BE2C (cell line): ENCODE data around the gene ATP8B4.

Source experiments
- DNase-seq: peaks from one replicate; pipeline ENCODE4 v3.0.0-alpha.2; 2020
- H3K27me3 ChIP-seq: fragments of 250-450 bp; sonication (Bioruptor Pico); 2 replicates; pipeline ENCODE4 v1.5.1; 2020; ENCODE audit warnings: mild to moderate bottlenecking
- H3K36me3 ChIP-seq: fragments of 250-450 bp; sonication (Bioruptor Pico); 2 replicates; pipeline ENCODE4 v1.5.1; 2020; ENCODE audit warnings: mild to moderate bottlenecking
- H3K4me1 ChIP-seq: fragments of 250-450 bp; sonication (Bioruptor Pico); 2 replicates; pipeline ENCODE4 v1.5.1; 2020
- H3K4me3 ChIP-seq: 2 replicates; pipeline ENCODE4 v1.5.1; 2011; ENCODE audit warnings: low read depth, low read length
- H3K9me3 ChIP-seq: fragments of 250-450 bp; sonication (Bioruptor Pico); 2 replicates; pipeline ENCODE4 v1.5.1; 2020
- CTCF ChIP-seq: IDR thresholded peaks from 2 replicates; pipeline ENCODE4 v1.5.1; 2012; ENCODE audit warnings: mild to moderate bottlenecking, low read depth, low read length

The ATP8B4 gene

GRCh38 chr15:50066202-50066601 is 52.8 kb downstream of the ATP8B4 start:
- Histone ChIP-seq H3K9me3 (no peaks in the 10 kb centered on the region), H3K27me3 (peaks cover 14% of the 10 kb centered on the region), H3K4me3 (no peak overlapping the region), H3K36me3 (no peaks in the 10 kb centered on the region), H3K4me1 (no peaks in the 10 kb centered on the region)
- TF ChIP-seq CTCF: no peak
- DNase-seq: no peak

- H3K36me3 ChIP-seq: no peaks in the 10 kb centered on the region
- no peak for DNase-seq
- no peaks in the 10 kb centered on the region for H3K4me1 ChIP-seq
- H3K27me3 ChIP-seq: peaks cover 14% of the 10 kb centered on the region
- TF ChIP-seq CTCF: no peak
- no peaks in the 10 kb centered on the region for H3K9me3 ChIP-seq
- H3K4me3 ChIP-seq: no peak overlapping the region
Measured at GRCh38 chr15:50065279-50065678, 53.8 kb downstream of the ATP8B4 start.

- Histone ChIP-seq H3K27me3 (peaks cover 14% of the 10 kb centered on the region; the same call in 1 of the 2 replicates), H3K9me3 (no peaks in the 10 kb centered on the region), H3K4me1 (no peaks in the 10 kb centered on the region), H3K36me3 (no peaks in the 10 kb centered on the region), H3K4me3 (no peak overlapping the region)
- no peak for DNase-seq
- TF ChIP-seq CTCF: no peak
Measured at GRCh38 chr15:50064673-50065072, 54.4 kb downstream of the ATP8B4 start.

- TF ChIP-seq CTCF: no peak
- Histone ChIP-seq H3K4me1 (no peaks in the 10 kb centered on the region), H3K27me3 (peaks cover 16% of the 10 kb centered on the region), H3K36me3 (no peaks in the 10 kb centered on the region), H3K4me3 (no peak overlapping the region), H3K9me3 (no peaks in the 10 kb centered on the region)
- DNase-seq: no peak
Measured at GRCh38 chr15:50063226-50063625, 55.8 kb downstream of the ATP8B4 start.

- no peaks in the 10 kb centered on the region for H3K36me3 ChIP-seq
- no peak overlapping the region for H3K4me3 ChIP-seq
- no peaks in the 10 kb centered on the region for H3K9me3 ChIP-seq
- H3K27me3 ChIP-seq: peaks cover 10% of the 10 kb centered on the region
- TF ChIP-seq CTCF: no peak
- H3K4me1 ChIP-seq: peaks cover 4% of the 10 kb centered on the region; the same call in 1 of the 2 replicates
- no peak for DNase-seq
Measured at GRCh38 chr15:50061503-50061902, 57.5 kb downstream of the ATP8B4 start.

- H3K27me3 ChIP-seq: peaks cover 3% of the 10 kb centered on the region
- H3K9me3 ChIP-seq: no peaks in the 10 kb centered on the region
- no peak for TF ChIP-seq CTCF
- peaks cover 4% of the 10 kb centered on the region; the same call in 1 of the 2 replicates for H3K4me1 ChIP-seq
- H3K4me3 ChIP-seq: no peak overlapping the region
- H3K36me3 ChIP-seq: no peaks in the 10 kb centered on the region
- DNase-seq: no peak
Measured at GRCh38 chr15:50059883-50060282, 59.1 kb downstream of the ATP8B4 start.
